GM18505 (cell line): ENCODE results near the gene ABLIM2.

ENCODE experiments used
- ATAC-seq: cut with Tn5 transposase; IDR thresholded peaks from one replicate; pipeline ENCODE4 v1.9.1; 2021; ENCODE audit not compliant: unreplicated experiment
- POLR2A ChIP-seq: IDR thresholded peaks from 4 replicates; pipeline ENCODE4 v1.6.1; 2011; ENCODE audit warnings: borderline replicate concordance; ENCODE audit not compliant: insufficient read depth, insufficient read length; ENCODE audit errors: extremely low read depth

ABLIM2 gene

DNA sequence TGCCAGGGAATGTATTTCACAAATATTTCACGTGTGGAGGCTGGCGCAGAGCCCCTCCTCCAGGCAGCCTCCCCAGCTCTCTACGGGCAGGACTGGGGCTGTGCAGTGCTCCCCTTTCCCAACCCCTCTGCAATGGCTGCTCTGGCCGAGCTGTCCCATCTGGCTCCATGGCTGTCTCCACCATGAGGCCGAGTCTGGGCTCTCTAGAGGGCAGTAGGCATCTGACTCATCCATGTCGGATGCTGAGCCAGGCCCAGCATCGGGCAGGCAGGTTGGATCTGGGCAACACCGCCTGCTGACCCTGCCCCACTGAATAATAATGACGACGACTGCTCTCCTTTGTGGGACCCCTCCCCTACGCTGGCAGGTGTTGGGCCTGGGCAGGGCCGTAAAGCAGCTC, 29.5 kb upstream of the ABLIM2 start:
- TF ChIP-seq POLR2A = no peak
- no peak for ATAC-seq

DNA sequence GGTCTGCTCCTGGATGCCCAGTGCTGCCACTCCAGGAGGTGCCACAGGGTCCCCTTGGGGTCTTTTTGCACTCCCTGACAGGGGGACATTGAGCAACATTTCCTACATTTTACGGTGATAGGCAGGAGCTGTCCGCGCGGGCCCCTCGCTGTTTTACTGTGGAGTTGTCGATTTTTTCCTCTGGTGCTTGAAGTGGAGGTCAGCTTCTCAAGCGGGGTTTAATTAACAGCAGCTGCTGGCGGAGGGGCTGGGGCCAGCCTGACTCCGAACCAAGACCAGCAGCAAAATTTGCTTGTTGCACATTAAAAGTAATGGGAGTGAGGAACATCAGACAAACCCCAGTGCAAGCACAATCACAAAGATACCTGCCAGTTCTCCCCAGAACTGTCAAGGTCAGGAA, 27.3 kb upstream of the ABLIM2 start:
- no peak for TF ChIP-seq POLR2A
- no peak for ATAC-seq

DNA sequence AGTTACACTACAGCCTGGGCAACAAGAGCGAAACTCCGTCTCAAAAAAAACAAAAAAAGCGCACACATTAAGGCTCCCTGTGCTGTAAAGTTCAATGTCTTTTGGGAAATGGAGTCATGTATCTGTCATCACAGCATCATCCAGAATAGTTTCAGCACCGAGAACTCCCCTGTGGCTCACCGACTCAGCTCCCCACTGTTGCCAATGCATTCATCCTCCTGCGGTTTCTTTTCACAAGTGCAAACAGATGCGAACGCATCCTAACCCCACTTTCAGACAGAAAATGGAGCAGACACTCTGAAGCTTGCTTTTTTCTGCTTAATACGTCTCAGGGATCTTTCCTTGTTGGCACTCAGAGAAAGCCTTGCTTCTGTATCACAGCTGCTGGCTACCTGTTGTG, 26.7 kb upstream of the ABLIM2 start:
- TF ChIP-seq POLR2A = no peak
- no peak for ATAC-seq

- no peak for TF ChIP-seq POLR2A
- ATAC-seq = no peak
These were observed 25.4 kb upstream of the ABLIM2 start for GRCh38 chr4:8184061-8184460.

- TF ChIP-seq POLR2A = no peak
- no peak for ATAC-seq
These were observed 24.5 kb upstream of the ABLIM2 start for GRCh38 chr4:8182858-8183725.

DNA sequence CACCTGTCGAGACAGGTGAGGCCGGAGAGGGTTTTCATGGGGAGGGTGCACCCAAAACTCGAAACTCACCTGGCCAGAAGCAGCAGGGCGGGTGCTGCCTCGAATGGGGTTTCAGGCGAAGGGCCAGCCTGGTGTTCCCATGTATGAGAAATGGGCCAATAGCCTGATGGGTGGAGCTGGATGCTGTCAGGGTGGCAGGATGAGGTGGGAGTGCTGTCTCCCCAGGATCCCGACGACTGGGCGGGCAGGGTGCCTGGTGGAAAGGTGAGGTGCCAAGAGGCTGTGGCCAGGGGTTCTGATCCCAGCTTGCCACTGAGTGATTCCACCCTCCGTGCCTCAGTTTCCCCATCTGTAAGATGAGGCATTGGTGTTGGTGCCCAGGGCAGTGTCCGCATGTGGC, 23.7 kb upstream of the ABLIM2 start:
- ATAC-seq = no peak
- TF ChIP-seq POLR2A = no peak

- no peak for TF ChIP-seq POLR2A
These were observed 23.2 kb upstream of the ABLIM2 start for GRCh38 chr4:8181844-8182243.

GRCh38 chr4:8181119-8181518, 22.5 kb upstream of the ABLIM2 start:
- ATAC-seq = no peak

More at GRCh38 chr4:8181844-8182243, 23.2 kb upstream of the ABLIM2 start:
- no peak for ATAC-seq

GRCh38 chr4:8180310-8181093, 21.9 kb upstream of the ABLIM2 start:
- TF ChIP-seq POLR2A = no peak

More at GRCh38 chr4:8181119-8181518, 22.5 kb upstream of the ABLIM2 start:
- TF ChIP-seq POLR2A = no peak

DNA sequence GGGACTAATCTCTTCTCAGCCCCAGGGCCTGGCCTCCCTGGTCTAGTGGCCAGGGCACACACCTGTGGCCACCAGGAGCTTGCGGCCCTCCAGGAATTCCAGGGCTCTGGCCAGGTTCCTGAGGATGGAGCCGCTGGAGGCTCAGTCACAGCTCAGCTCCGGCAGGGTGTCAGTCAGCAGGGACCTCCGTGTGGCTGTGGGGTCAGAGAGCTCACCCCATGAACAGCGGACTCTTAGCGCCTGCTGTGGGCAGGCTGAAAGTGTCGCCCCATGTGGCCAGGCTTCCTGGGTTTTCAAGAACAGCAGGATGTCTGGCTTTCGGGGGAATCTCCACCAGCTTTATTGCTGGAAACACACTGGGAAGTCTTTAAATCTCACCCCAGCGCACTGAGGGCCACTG, 21.2 kb upstream of the ABLIM2 start:
- TF ChIP-seq POLR2A = no peak
- ATAC-seq = no peak

More at GRCh38 chr4:8180310-8181093, 21.9 kb upstream of the ABLIM2 start:
- no peak for ATAC-seq

DNA sequence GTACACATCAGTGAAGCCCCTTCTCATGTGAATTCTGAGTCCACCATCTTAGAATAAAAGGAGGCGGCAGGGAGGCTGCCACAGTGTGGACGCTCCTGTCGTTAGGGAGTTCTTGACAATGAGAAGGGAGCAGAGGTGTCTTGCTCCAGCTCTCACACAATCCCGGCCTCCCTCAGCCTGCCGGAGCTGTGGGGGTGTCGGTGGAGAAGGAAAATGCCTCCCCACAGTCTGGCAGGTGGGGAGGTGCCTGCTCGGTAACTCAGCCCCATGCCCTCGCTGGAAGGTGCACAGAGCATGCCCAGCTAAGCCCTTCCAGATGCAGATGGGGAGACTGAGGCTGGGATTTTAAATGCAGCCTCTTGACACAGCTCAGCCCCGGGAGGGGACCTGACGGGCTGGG, 20.5 kb upstream of the ABLIM2 start:
- no peak for ATAC-seq
- no peak for TF ChIP-seq POLR2A

GRCh38 chr4:8177956-8178355, 19.3 kb upstream of the ABLIM2 start:
- no peak for ATAC-seq
- no peak for TF ChIP-seq POLR2A

GRCh38 chr4:8177552-8177951, 18.9 kb upstream of the ABLIM2 start:
- ATAC-seq = no peak
- no peak for TF ChIP-seq POLR2A
